Measurements from ENCODE around the gene ITPR1. TPM values are rescaled to one million over a fixed set of nuclear protein-coding genes. Genes with fewer than 3 reads are reported as not detected.
A peak's percentile ranks its signal among the peaks of the same experiment; 100 is the strongest.

The ITPR1 gene
- total and polyA plus RNA-seq, 4 donors = 3.7 to 39.4 (median 8.2) TPM

- DNase-seq (ENCODE audit: low spot score) = no peak
- Histone ChIP-seq H3K27me3 (ENCODE audit: control insufficient read depth in 4 of 4, insufficient read depth in 4 of 4, low read length in 3 of 4) (no peaks in the 10 kb centered on the region), H3K9me3 (ENCODE audit: control insufficient read depth in 4 of 4, low read length in 3 of 4) (no peaks in the 10 kb centered on the region), H3K4me1 (ENCODE audit: control insufficient read depth in 4 of 4, insufficient read depth in 4 of 4, low read length in 3 of 4) (peaks cover 0 to 20% (median 8%) of the 10 kb centered on the region in 4 donors), H3K9ac (ENCODE audit: low read depth in 1 of 2, low read length in 2 of 2) (no peak overlapping the region), H3K27ac (ENCODE audit: low read depth in 1 of 2, low read length in 2 of 2) (peak overlapping the region; percentile 94 to 96), H3K36me3 (ENCODE audit: control insufficient read depth in 4 of 4, insufficient read depth in 3 of 4, low read depth in 1 of 4, low read length in 3 of 4) (peaks cover 0 to 4% (median 0%) of the 10 kb centered on the region in 4 donors), H3K4me3 (ENCODE audit: low read depth in 1 of 3, low read length in 3 of 3) (no peak overlapping the region)
- TF ChIP-seq TAF1 (conservative IDR thresholded peaks at IDR 0.05) (no peak), ZBTB33 (IDR thresholded peaks at IDR 0.05) (no peak), FOXA1 (IDR thresholded peaks at IDR 0.05) (no peak), RXRA (IDR thresholded peaks at IDR 0.05) (no peak)
- 73% methylated on average over 13 of the region's 13 CpGs for WGBS
Observed at GRCh38 chr3:4740397-4741105, 247.4 kb downstream of the ITPR1 start.

DNA sequence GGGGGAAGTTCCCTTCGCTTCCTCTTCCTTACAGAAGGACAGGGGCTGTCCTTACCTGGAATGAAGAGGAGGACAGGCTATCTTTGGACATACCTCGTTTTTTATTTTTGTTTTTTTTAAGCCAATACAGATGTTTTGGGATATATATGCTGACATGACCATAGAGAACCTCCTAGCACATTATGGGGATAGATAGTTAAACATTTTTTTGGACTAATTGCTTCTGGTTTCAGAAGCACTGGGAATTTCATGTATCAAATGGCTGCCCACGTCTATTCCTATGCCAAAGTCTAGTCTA lies 247.9 kb downstream of the ITPR1 start:
- Histone ChIP-seq H3K4me3 (ENCODE audit: low read depth in 1 of 3, low read length in 3 of 3) (no peak overlapping the region), H3K4me1 (ENCODE audit: control insufficient read depth in 4 of 4, insufficient read depth in 4 of 4, low read length in 3 of 4) (peaks cover 0 to 22% (median 8%) of the 10 kb centered on the region in 4 donors), H3K27me3 (ENCODE audit: control insufficient read depth in 4 of 4, insufficient read depth in 4 of 4, low read length in 3 of 4) (no peaks in the 10 kb centered on the region), H3K36me3 (ENCODE audit: control insufficient read depth in 4 of 4, insufficient read depth in 3 of 4, low read depth in 1 of 4, low read length in 3 of 4) (peaks cover 0 to 3% (median 0%) of the 10 kb centered on the region in 4 donors), H3K9ac (ENCODE audit: low read depth in 1 of 2, low read length in 2 of 2) (peak overlapping the region; percentile 10 to 21), H3K27ac (ENCODE audit: low read depth in 1 of 2, low read length in 2 of 2) (peak overlapping the region; percentile 94 to 96), H3K9me3 (ENCODE audit: control insufficient read depth in 4 of 4, low read length in 3 of 4) (no peaks in the 10 kb centered on the region)
- no peak for TF ChIP-seq YY1 (IDR thresholded peaks at IDR 0.05)
- no peak for TF ChIP-seq HNF4A (conservative IDR thresholded peaks at IDR 0.05)
- no peak for TF ChIP-seq HNF4G (IDR thresholded peaks at IDR 0.05)
- TF ChIP-seq, protein P1, sequence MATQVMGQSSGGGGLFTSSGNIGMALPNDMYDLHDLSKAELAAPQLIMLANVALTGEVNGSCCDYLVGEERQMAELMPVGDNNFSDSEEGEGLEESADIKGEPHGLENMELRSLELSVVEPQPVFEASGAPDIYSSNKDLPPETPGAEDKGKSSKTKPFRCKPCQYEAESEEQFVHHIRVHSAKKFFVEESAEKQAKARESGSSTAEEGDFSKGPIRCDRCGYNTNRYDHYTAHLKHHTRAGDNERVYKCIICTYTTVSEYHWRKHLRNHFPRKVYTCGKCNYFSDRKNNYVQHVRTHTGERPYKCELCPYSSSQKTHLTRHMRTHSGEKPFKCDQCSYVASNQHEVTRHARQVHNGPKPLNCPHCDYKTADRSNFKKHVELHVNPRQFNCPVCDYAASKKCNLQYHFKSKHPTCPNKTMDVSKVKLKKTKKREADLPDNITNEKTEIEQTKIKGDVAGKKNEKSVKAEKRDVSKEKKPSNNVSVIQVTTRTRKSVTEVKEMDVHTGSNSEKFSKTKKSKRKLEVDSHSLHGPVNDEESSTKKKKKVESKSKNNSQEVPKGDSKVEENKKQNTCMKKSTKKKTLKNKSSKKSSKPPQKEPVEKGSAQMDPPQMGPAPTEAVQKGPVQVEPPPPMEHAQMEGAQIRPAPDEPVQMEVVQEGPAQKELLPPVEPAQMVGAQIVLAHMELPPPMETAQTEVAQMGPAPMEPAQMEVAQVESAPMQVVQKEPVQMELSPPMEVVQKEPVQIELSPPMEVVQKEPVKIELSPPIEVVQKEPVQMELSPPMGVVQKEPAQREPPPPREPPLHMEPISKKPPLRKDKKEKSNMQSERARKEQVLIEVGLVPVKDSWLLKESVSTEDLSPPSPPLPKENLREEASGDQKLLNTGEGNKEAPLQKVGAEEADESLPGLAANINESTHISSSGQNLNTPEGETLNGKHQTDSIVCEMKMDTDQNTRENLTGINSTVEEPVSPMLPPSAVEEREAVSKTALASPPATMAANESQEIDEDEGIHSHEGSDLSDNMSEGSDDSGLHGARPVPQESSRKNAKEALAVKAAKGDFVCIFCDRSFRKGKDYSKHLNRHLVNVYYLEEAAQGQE (IDR thresholded peaks at IDR 0.05) = no peak
- no peak for TF ChIP-seq FOXA2 (IDR thresholded peaks at IDR 0.05)
- TF ChIP-seq, protein P2, sequence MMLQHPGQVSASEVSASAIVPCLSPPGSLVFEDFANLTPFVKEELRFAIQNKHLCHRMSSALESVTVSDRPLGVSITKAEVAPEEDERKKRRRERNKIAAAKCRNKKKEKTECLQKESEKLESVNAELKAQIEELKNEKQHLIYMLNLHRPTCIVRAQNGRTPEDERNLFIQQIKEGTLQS (IDR thresholded peaks at IDR 0.05) = no peak
- TF ChIP-seq FOXA1 (IDR thresholded peaks at IDR 0.05) = no peak
- TF ChIP-seq, protein P3, sequence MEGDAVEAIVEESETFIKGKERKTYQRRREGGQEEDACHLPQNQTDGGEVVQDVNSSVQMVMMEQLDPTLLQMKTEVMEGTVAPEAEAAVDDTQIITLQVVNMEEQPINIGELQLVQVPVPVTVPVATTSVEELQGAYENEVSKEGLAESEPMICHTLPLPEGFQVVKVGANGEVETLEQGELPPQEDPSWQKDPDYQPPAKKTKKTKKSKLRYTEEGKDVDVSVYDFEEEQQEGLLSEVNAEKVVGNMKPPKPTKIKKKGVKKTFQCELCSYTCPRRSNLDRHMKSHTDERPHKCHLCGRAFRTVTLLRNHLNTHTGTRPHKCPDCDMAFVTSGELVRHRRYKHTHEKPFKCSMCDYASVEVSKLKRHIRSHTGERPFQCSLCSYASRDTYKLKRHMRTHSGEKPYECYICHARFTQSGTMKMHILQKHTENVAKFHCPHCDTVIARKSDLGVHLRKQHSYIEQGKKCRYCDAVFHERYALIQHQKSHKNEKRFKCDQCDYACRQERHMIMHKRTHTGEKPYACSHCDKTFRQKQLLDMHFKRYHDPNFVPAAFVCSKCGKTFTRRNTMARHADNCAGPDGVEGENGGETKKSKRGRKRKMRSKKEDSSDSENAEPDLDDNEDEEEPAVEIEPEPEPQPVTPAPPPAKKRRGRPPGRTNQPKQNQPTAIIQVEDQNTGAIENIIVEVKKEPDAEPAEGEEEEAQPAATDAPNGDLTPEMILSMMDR (IDR thresholded peaks at IDR 0.05; ENCODE audit: low read depth, low read length, missing input control) = no peak
- no peak for TF ChIP-seq EGR1 (IDR thresholded peaks at IDR 0.05; ENCODE audit: low read depth in 2 of 2)
- TF ChIP-seq RAD21 (IDR thresholded peaks at IDR 0.05) = no peak
- TF ChIP-seq TAF1 (conservative IDR thresholded peaks at IDR 0.05) = no peak
- no peak for TF ChIP-seq RXRA (IDR thresholded peaks at IDR 0.05)
- no peak for TF ChIP-seq JUND (IDR thresholded peaks at IDR 0.05)
- TF ChIP-seq ZBTB33 (IDR thresholded peaks at IDR 0.05) = no peak
- TF ChIP-seq, protein P4, sequence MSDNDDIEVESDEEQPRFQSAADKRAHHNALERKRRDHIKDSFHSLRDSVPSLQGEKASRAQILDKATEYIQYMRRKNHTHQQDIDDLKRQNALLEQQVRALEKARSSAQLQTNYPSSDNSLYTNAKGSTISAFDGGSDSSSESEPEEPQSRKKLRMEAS (IDR thresholded peaks at IDR 0.05) = no peak
- TF ChIP-seq SP1 (IDR thresholded peaks at IDR 0.05) = no peak
- TF ChIP-seq NR2F2 (IDR thresholded peaks at IDR 0.05) = no peak
- 53% methylated on average over 3 of the region's 3 CpGs for WGBS
- no peak for DNase-seq (ENCODE audit: low spot score)
